MV-4-11 (cell line): Measurements from ENCODE around the gene SCAMP4.

Experiments
- DNase-seq: peaks from one replicate; lab custom pipeline; 2025; lab: John Stamatoyannopoulos, UW

The SCAMP4 gene

GRCh38 chr19:1938071-1938470 lies 32.9 kb downstream of the SCAMP4 start:
- DNase-seq = no peak

GRCh38 chr19:1941146-1942077 lies 36.2 kb downstream of the SCAMP4 start, which contains the start of gene CSNK1G2:
TSS of gene CSNK1G2 (plus strand) at chr19:1941172. CDS start at chr19:1969773, 28,601 bp downstream.
- no peak for DNase-seq

DNA sequence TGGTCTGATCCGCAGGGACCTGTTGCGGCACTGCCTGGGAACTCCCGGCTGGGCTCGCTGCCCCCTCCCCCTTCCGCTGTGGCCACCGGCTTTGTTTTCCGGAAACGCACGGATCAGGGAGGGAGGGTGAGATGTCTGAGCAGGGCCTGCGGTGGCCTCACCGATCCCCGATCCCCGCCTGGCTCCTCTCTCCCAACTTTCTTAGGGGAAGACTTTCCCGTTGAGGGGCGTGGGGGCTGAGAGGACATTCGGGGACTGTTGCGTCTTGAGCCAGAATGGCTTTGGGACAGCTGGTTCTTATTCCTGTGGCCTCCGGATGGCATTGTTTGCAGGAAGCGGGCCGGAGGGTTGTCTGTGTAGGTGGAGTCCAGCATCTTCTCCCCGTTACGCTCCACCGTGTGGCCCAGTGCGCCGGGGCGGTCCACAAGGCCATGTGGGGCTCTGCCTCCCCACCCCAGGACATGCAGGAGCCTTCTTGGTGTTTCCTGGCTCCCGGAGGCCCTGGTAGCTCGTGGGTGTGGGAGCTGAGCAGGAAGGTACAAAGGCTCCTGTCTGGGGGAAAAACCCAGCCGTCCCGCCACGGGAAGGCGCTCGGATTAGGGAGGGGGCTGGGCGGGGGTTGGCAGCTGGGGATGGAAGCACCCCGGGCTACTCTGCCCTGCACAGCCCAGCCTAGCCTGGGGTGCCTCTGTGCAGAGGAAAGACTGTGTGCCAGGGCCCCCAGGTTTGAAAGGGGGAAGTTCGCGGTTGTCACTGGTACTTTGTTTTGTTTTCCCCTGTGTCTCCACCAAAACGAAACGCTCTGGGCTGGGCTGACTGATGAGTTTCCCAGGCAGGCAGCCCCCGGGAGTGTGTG lies 37.1 kb downstream of the SCAMP4 start:
- DNase-seq = peak; percentile 70

- peak; percentile 38 for DNase-seq
Measured at GRCh38 chr19:1942934-1943555, 37.8 kb downstream of the SCAMP4 start.

GRCh38 chr19:1943661-1944087 lies 38.5 kb downstream of the SCAMP4 start:
- DNase-seq = no peak

DNA sequence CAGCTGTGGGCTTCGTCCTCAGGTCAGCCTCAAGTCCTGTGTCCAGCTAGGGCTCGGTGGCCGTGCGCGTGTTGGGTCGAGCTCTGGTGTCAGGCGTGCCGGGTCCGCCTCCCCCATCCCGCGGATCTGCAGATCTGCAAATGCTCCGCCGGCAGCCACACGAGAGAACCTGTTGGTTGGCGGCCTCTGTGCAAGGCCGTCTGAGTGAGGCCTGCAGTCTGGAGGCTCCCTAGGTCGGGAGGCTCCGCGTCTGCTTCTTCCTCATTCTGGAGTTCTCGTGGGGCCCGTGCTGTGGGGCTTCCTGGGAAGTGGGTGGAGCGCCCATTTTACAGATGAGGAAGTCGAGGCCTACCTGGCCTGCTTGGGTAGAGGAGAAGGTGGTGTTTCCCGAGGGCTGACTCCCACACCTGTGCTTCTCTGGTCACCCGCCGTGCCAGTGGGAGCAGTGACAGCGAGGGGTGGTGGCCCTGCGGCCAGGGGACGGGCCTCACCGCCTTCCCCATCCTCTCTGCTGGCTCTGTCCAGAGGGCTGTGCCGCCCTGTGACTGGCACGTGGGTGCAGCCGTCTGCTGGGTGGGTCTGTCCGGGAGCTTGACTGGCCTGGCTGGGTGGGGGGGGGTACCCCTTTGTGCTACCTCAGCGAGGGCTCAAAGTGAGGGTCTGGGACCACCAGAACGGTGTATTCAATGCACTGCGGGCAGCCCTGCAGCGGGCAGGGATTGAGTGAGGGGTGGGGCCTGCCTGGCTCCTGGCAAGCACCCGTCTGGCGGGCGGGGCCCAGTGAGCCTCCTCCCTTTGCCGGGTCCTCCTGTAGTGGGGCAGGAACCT lies 39.1 kb downstream of the SCAMP4 start:
- DNase-seq = peak; percentile 73

DNA sequence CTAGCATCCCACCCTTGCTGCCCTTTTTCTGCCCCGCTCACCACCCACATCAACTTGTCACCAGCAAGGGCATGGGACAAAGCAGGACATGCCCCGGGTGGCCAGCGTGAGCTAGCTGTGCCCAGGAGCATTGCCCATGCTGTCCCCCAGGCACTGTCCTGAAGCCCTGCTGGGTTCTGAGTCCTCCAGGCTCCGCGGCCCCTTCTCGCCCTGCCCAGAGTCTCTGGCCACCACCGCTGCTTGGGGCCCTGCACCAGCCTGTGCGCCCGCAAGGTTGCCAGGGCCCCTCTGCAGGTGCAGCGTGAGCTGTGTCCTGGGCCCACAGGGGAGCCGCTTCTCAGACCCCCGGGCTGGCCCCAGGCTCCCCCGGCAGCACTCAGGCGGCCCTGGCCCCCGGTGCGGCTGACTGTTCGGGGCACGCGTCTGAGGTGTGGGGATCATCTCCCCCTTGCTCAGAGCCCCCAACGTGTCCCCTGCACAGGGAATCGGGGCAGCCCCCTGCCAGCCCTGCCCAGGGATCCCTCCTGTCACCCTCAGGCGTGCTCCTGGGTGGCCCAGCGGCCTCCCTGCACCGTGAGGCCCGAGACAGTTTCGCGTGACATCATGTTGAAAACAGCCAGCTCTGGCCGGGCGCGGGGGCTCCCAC lies 39.8 kb downstream of the SCAMP4 start:
- DNase-seq = no peak

DNA sequence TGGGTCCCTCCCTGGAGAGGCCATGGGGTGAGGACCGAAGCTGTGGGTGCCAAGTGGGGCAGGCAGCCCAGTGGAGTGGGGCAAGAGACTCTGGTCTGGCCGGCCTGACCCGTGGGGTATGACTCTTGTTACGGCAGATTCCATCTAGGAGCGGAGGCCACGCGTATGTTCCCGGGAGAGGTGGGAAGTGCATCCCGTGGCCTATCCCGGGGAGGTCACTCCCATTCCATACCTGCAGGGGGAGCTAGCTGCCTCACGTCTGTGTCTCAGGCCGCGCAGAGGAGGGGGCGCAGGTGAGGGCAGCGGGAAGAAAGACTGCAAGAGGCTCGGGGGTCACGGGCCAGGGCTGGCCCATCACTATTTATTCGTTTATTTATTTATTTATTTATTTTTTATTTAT lies 40.7 kb downstream of the SCAMP4 start:
- DNase-seq = no peak

GRCh38 chr19:1947651-1948209 lies 42.5 kb downstream of the SCAMP4 start:
- no peak for DNase-seq

- DNase-seq = no peak
Measured at GRCh38 chr19:1949304-1950101, 44.3 kb downstream of the SCAMP4 start.

DNA sequence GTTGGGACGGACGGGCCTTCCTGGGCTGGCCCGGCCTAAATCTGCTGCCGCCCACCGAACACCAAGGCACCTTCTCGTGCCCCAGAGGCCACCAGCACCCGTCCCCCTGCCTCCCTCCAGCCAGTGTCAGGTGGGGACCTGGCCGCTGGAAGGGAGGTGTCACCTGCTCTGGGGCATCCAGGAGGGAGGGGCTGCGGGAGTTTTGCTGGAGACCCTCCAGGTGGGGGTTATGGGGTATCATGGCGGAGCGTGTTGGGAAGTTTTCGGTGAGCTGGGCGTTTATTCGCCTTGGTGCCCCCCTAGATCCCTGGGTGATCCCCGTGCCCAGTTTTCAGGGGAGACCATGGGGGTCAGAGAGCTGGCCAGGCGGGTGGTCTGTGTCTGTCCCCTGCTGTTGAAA lies 45.4 kb downstream of the SCAMP4 start:
- no peak for DNase-seq

- DNase-seq = no peak
Measured at GRCh38 chr19:1952635-1953034, 47.4 kb downstream of the SCAMP4 start.

DNA sequence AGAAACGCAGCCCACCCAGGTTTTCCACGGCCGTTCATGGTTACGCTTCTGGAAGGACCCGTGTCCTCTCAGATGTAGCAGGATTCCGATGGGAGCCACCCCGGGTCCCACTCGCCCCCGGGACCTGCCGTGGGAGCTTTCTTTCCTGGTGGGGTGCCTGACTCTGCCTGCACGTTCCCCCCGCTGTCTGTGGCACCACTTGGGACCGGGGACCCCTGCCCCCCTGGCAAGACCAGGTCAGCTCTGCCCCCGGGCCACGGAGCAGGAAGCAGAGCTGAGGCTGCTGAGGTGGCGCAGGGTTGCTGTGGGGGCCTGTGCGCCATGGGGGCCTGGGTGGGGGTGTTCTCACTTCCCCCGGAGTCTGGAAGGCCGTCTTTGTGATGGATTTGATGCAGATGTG lies 47.8 kb downstream of the SCAMP4 start:
- DNase-seq = no peak

- no peak for DNase-seq
Measured at GRCh38 chr19:1953441-1954094, 48.4 kb downstream of the SCAMP4 start.

DNA sequence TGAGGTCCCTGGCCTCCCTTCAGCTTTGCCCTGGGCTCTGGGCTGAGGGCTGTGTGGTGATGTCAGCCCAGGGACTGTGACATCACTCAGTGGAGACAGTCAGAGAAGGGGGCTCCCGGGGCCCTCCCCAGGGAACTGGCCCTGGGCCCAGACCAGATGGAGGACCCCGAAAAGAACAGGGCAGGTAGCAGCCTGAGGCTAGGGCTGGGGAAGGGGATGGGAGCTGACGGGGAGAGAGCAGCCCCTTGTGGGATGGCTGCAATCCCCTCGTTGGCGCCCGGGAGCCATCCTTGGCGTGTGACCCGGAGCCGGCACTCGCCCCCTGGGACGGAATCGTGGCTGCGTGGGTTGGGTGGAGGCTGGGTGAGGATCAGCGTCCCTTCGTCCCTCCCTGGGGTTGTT lies 49.3 kb downstream of the SCAMP4 start:
- DNase-seq = no peak

DNA sequence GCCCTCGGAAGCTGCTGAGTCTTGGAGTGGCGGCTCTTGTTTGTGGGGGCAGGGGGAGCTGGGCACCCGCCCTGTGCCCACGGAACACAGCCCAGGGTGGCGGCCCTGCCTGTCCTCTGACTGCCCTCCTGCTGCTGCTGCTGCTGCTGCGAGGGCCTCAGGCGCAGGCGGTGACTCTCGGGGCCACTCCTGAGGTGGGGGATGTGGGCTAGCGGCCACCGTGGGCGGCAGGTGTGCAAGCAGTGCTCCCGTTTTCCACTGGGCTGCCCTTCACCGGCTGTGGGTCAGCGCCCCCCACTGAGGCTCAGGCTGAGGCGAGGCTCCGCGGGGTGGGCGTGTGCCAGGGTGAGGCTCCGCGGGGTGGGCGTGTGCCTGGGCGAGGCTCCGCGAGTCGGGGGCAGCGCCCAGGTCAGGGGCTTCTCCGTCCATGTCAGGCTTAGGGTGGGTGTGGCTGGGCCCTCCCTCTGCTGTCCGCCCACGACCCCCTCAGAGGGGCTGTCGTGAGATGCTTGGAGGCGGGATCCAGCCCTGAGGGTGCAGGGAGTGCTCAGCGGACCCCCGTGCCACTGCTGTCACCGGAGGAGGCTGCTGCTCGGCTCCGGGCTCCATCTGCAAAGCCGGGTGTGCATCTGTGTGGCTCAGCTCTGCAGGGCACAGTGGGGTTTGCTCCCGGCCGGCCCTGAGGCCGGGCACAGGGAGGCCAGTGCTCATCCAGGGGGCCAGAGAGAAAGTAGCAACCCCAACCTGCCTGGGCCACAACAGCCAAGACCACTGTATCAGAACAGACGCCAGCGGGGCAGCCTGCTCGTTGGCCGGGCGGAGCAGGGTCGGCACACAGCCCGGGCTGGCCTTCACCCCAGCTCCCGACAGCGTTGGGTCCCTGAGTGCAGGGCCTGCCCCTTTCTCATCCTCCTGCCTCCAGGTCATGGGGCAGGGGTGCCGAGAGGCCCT lies 50.2 kb downstream of the SCAMP4 start:
- DNase-seq = no peak

DNA sequence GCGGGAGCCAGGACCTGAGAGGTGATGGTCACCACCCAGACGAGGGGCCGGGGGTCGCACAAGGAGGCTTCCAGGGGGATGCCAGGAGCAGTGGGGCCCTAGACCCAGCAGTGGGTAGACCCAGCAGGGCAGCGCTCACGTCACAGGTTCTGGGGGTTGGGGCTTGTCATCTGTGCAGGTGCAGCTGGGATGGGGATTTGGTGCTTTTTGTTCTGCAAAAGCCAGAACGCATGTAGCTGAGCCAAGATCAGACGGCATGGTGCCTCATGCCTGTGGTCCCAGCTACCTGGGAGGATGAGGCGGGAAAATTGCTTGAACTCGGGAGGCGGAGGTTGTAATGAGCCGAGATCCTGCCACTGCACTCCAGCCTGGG lies 50.9 kb downstream of the SCAMP4 start:
- DNase-seq = no peak

- DNase-seq = no peak
Measured at GRCh38 chr19:1956868-1957492, 51.8 kb downstream of the SCAMP4 start.
